Pancreas (tissue), 10 donors: ENCODE results near the gene SKA3. TPM values are rescaled to one million over a fixed set of nuclear protein-coding genes. Genes with fewer than 3 reads are reported as not detected.
"Not testable (repeated sequence)": the region's sequence is repeated elsewhere in the genome, so short reads cannot be mapped to it uniquely, and the experiment has no call there.

Experiments used
- ATAC-seq, 4 donors: fragments of 200-7000 bp; cut with Tn5 transposase; one replicate each; pipeline versions ENCODE4 v1.8.0 to v1.9.1; 2020; ENCODE audit warnings: mild to moderate bottlenecking in 4 of 4, moderate library complexity in 4 of 4
- DNase-seq, 6 donors: peaks; one replicate each; pipeline ENCODE4 v3.0.0-alpha.2; 2020
- FAIRE-seq: peaks from 2 replicates; lab custom pipeline; 2012; peaks lifted over from hg19 to GRCh38; lab: Jason Lieb, UNC
- H3K27ac ChIP-seq, 4 donors: fragments of 200-600 bp; sonication (generic); 1 replicate in 3 of 4; 2 replicates in 1 of 4; pipeline versions ENCODE4 v1.5.0 to v1.8.0; 2020
- H3K27me3 ChIP-seq, 4 donors: fragments of 200-600 bp; one replicate each; pipeline ENCODE4 v1.8.0; 2021
- H3K36me3 ChIP-seq, 3 donors: fragments of 200-600 bp; sonication (generic) in 1 of 3; one replicate each; pipeline versions ENCODE4 v1.5.0 to v1.8.0; 2020 to 2021
- H3K4me1 ChIP-seq, 3 donors: fragments of 200-600 bp; one replicate each; pipeline ENCODE4 v1.8.0; 2021
- H3K4me3 ChIP-seq, 4 donors: fragments of 200-600 bp; sonication (generic) in 2 of 4; one replicate each; pipeline versions ENCODE4 v1.5.0 to v1.8.0; 2020 to 2021
- H3K9me3 ChIP-seq, 4 donors: fragments of 200-600 bp; one replicate each; pipeline ENCODE4 v1.8.0; 2021
- WGBS, 2 donors: extraction: QIAGEN DNeasy Blood & Tissue Kit; methylation state at CpG; one replicate each; pipeline ENCODE4 v1.1.7; 2013; 5-methylcytosine and 5-hydroxymethylcytosine counted together
- intact Hi-C, 3 donors: fragments of 100-400 bp; cut with DNase I; formaldehyde crosslinking; loops; one replicate each; pipeline versions ENCODE4 v1.11.1 to v1.14.2; 2022
- polyA plus RNA-seq, 2 donors: library from polyadenylated mRNA; stranded (reverse); fragments of 200-250 nt; gene quantifications; one replicate each; pipeline ENCODE4 v1.2.3, GENCODE V29; 2013
- total RNA-seq, 6 donors: library from RNA; stranded (reverse); fragmentation: NEBNext Ultra II Directional in 4 of 6; extraction: Animal tissue kit (Norgen Biotek cat#: 25700) in 4 of 6; gene quantifications; one replicate each; pipeline versions ENCODE4 v1.2.1 to v1.2.4, GENCODE V29; 2021 to 2023
- TF ChIP-seq, protein P1 (sequence below), 4 donors: fragments of 200-600 bp; sonication (generic) in 3 of 4; IDR thresholded peaks; one replicate each; pipeline versions ENCODE4 v1.5.0 to v1.8.0; 2021; ENCODE audit warnings: antibody characterized with exemption in 4 of 4
- donor health status: healthy with polysubstance abuse.
- donor health status: DM: no; HTN: no; CAD: no; lungs with moderate emphysema.
- donor health status: DM: no; HTN: no; CAD: no.
- donor health status: control.
- donor health status: control.
- donor health status: Bipolar disorder and iron deficiency.
- donor health status: DM: yes; HTN: yes; CAD: no.
- donor health status: DM: no; HTN: no; CAD: no.
- donor health status: DM: no; HTN: no; CAD: no.
- donor health status: DM: yes; HTN: yes; CAD: no.

Gene SKA3
- total and polyA plus RNA-seq, 8 donors, result 0.11 to 1.2 (median 0.41) TPM; not detected in 1

DNA sequence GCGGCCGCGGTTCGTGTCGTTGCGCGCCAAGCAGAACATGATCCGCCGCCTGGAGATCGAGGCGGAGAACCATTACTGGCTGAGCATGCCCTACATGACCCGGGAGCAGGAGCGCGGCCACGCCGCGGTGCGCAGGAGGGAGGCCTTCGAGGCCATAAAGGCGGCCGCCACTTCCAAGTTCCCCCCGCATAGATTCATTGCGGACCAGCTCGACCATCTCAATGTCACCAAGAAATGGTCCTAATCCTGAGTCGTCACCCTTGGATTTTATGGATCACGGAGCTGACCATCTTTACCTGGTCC lies 581 bp upstream of the SKA3 start:
- DNase-seq (no peak), FAIRE-seq (no peak), ATAC-seq (peak; percentile 33 to 68 (median 62))
- peak overlapping the region; percentile 87 to 97 (median 94) for H3K27ac ChIP-seq
- TF ChIP-seq, protein P1, sequence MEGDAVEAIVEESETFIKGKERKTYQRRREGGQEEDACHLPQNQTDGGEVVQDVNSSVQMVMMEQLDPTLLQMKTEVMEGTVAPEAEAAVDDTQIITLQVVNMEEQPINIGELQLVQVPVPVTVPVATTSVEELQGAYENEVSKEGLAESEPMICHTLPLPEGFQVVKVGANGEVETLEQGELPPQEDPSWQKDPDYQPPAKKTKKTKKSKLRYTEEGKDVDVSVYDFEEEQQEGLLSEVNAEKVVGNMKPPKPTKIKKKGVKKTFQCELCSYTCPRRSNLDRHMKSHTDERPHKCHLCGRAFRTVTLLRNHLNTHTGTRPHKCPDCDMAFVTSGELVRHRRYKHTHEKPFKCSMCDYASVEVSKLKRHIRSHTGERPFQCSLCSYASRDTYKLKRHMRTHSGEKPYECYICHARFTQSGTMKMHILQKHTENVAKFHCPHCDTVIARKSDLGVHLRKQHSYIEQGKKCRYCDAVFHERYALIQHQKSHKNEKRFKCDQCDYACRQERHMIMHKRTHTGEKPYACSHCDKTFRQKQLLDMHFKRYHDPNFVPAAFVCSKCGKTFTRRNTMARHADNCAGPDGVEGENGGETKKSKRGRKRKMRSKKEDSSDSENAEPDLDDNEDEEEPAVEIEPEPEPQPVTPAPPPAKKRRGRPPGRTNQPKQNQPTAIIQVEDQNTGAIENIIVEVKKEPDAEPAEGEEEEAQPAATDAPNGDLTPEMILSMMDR (IDR thresholded peaks at IDR 0.05), result no peak
- no peaks in the 10 kb centered on the region for H3K27me3 ChIP-seq
- WGBS, 2 donors, result 0 to 1% methylated on average over 26 of the region's 26 CpGs
- H3K9me3 ChIP-seq, result no peaks in the 10 kb centered on the region
- H3K36me3 ChIP-seq, result no peaks in the 10 kb centered on the region
- intact Hi-C loops, result no loop called here
- peak overlapping the region; percentile 91 to 95 (median 92) for H3K4me3 ChIP-seq
- H3K4me1 ChIP-seq, result peaks cover 8 to 12% (median 12%) of the 10 kb centered on the region in 3 donors

DNA sequence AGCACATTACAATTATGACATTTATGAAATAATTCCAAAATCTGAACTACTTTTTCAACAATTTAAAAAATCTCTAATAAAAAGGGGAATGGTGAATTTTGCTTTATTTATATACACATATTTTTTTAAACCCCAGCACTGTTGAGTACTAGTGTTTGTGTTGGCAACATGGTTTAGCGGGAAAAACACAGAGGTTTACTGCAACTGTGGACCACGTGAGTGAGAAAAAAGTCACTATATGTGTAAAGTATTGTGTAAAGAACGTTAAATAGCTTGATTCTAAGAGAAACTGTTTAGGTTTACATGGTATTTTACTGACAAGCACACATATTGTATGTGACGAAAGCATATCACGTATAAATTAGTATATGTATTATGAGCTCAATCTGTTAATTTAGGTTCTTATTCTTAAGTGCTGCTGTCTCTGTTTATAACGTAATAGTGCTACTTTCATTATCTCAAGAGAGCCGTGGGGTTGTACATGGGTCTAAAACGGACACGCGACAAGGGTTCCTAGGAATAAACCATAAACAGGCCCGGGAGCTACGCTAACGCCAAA lies 617 bp downstream of the SKA3 start:
- Histone ChIP-seq H3K9me3 (no peaks in the 10 kb centered on the region), H3K4me1 (peaks cover 8 to 12% (median 12%) of the 10 kb centered on the region in 3 donors), H3K27me3 (no peaks in the 10 kb centered on the region), H3K4me3 (peak overlapping the region; percentile 91 to 95 (median 92)), H3K36me3 (no peaks in the 10 kb centered on the region), H3K27ac (no peak overlapping the region)
- FAIRE-seq, result no peak
- TF ChIP-seq, protein P1 (IDR thresholded peaks at IDR 0.05), result no peak
- 1 to 2% methylated on average over 13 of the region's 13 CpGs for WGBS, 2 donors
- no peak for DNase-seq
- intact Hi-C loops, result no loop called here
- ATAC-seq, result no peak

GRCh38 chr13:21173767-21174166 lies 2.6 kb downstream of the SKA3 start:
- intact Hi-C loops, FAIRE-seq, DNase-seq, H3K27me3 ChIP-seq, H3K27ac ChIP-seq, H3K4me3 ChIP-seq, ATAC-seq, H3K9me3 ChIP-seq, H3K36me3 ChIP-seq: not testable (repeated sequence)
- peaks cover 8 to 12% (median 12%) of the 10 kb centered on the region in 3 donors for H3K4me1 ChIP-seq
- WGBS, 2 donors, result 0 to 3% methylated on average over 1 of the region's 1 CpG

DNA sequence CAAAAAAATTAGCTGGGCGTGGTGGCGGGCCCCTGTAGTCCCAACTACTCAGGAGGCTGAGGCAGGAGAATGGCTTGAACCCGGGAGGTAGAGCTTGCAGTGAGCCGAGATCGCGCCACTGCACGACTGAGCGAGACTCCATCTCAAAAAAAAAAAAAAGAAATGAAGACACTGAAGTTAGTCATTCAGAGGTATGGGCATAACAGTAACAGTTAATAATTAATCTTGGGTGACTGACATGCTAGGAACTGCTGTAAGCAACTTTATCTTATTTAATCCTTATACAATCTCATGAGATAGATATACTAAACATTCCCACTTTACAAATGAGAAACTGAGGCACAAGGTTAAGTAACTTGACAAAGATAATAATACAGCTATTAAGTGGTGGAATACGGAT lies 4.9 kb downstream of the SKA3 start:
- ATAC-seq, result no peak
- intact Hi-C loops, result no loop called here
- peaks cover 0 to 6% (median 3%) of the 10 kb centered on the region in 3 donors for H3K4me1 ChIP-seq
- H3K9me3 ChIP-seq, result no peaks in the 10 kb centered on the region
- no peak for DNase-seq
- WGBS, 2 donors, result 88 to 93% methylated on average over 9 of the region's 9 CpGs
- TF ChIP-seq, protein P1 (IDR thresholded peaks at IDR 0.05), result no peak
- H3K27ac ChIP-seq, result no peak overlapping the region
- H3K27me3 ChIP-seq, result no peaks in the 10 kb centered on the region
- FAIRE-seq, result no peak
- H3K4me3 ChIP-seq, result no peak overlapping the region
- H3K36me3 ChIP-seq, result no peaks in the 10 kb centered on the region

- H3K27me3 ChIP-seq, DNase-seq, H3K4me1 ChIP-seq, intact Hi-C loops, FAIRE-seq, H3K9me3 ChIP-seq, ATAC-seq, H3K27ac ChIP-seq, H3K36me3 ChIP-seq, H3K4me3 ChIP-seq: not testable (repeated sequence)
- WGBS, 2 donors, result 76 to 82% methylated on average over 4 of the region's 4 CpGs
These were observed 10.7 kb downstream of the SKA3 start for GRCh38 chr13:21165606-21166005.

DNA sequence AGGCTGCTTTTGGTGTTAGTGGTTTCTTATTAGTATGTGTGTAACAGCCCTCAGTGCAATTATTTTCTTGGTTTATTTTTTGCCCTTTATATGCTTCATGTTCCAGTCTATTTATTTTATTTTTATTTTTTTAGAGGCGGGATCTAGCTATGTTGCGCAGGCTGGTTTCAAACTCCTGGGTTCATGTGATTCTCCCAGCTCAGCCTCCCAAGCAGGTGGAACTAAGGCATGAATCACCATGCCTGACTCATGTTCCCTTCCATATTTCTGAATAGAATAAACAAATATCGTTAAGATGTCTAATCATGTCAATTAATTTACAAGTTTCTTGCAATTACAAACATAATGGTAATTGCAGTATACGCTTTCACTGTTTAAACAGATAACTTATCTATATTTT lies 11.7 kb downstream of the SKA3 start:
- ATAC-seq (no peak), DNase-seq (no peak), FAIRE-seq (no peak)
- Histone ChIP-seq H3K9me3 (no peaks in the 10 kb centered on the region), H3K36me3 (no peaks in the 10 kb centered on the region), H3K27me3 (no peaks in the 10 kb centered on the region), H3K27ac (no peak overlapping the region), H3K4me1 (no peaks in the 10 kb centered on the region), H3K4me3 (no peak overlapping the region)
- intact Hi-C loops, result no loop called here
- WGBS, 2 donors, result 77 to 81% methylated on average over 4 of the region's 4 CpGs
- TF ChIP-seq, protein P1 (IDR thresholded peaks at IDR 0.05), result no peak
